CD4-positive, alpha-beta memory T cell (primary cell): ENCODE measurements around the gene RPL39. TPM values are rescaled to one million over a fixed set of nuclear protein-coding genes. Genes with fewer than 3 reads are reported as not detected.
A peak's percentile ranks its signal among the peaks of the same experiment; 100 is the strongest.

Experiments used
- CTCF ChIA-PET: fragments of 350-600 bp; sonication (Branson Sonifier 250); formaldehyde crosslinking; loops from one replicate; lab custom pipeline; 2021; ENCODE audit warnings: inconsistent platforms; ENCODE audit not compliant: partially characterized antibody; lab: Charles Lee
- POLR2A ChIA-PET: fragments of 350-600 bp; sonication (Branson Sonifier 250); formaldehyde crosslinking; loops from one replicate; lab custom pipeline; 2021; ENCODE audit not compliant: partially characterized antibody; lab: Charles Lee
- DNase-seq, 5 donors: peaks; one replicate each; pipeline versions ENCODE4 v3.0.0 to v3.0.0-alpha.2; 2020 to 2022; ENCODE audit warnings: mixed read lengths in 1 of 5
- H3K27ac ChIP-seq: one replicate; pipeline ENCODE4 v1.7.0; 2013; ENCODE audit warnings: low read depth, low read length
- H3K27me3 ChIP-seq: 2 replicates; pipeline ENCODE4 v1.7.0; 2013; ENCODE audit warnings: mild to moderate bottlenecking, low read length, moderate library complexity; ENCODE audit not compliant: insufficient read depth
- H3K36me3 ChIP-seq: 2 replicates; pipeline ENCODE4 v1.7.0; 2013; ENCODE audit warnings: mild to moderate bottlenecking, low read length, moderate library complexity; ENCODE audit not compliant: insufficient read depth
- H3K4me1 ChIP-seq: 2 replicates; pipeline ENCODE4 v1.7.0; 2013; ENCODE audit warnings: mild to moderate bottlenecking, low read length, moderate library complexity; ENCODE audit not compliant: insufficient read depth
- H3K4me3 ChIP-seq, 2 donors: one replicate each; pipeline ENCODE4 v1.7.0; 2013; ENCODE audit warnings: low read length in 2 of 2, mild to moderate bottlenecking in 1 of 2
- H3K9me3 ChIP-seq, 2 donors: one replicate each; pipeline ENCODE4 v1.7.0; 2013; ENCODE audit warnings: low read length in 2 of 2, control low read depth in 1 of 2; ENCODE audit not compliant: control insufficient read depth in 1 of 2
- H3K27ac Mint-ChIP-seq, 7 donors: one replicate each; pipeline ENCODE4 v1.8.0; 2020 to 2021; ENCODE audit warnings: mixed read lengths in 7 of 7, mild to moderate bottlenecking in 6 of 7, inconsistent platforms in 3 of 7, moderate library complexity in 3 of 7
- H3K27me3 Mint-ChIP-seq, 2 donors: one replicate each; pipeline ENCODE4 v1.8.0; 2020 to 2021; ENCODE audit warnings: mixed read lengths in 2 of 2
- H3K36me3 Mint-ChIP-seq, 2 donors: one replicate each; pipeline ENCODE4 v1.8.0; 2020 to 2021; ENCODE audit warnings: mixed read lengths in 2 of 2, inconsistent platforms in 1 of 2, mild to moderate bottlenecking in 1 of 2
- H3K4me1 Mint-ChIP-seq, 4 donors: one replicate each; pipeline ENCODE4 v1.8.0; 2020 to 2021; ENCODE audit warnings: mixed read lengths in 4 of 4, mild to moderate bottlenecking in 1 of 4
- H3K4me3 Mint-ChIP-seq, 8 donors: one replicate each; pipeline ENCODE4 v1.8.0; 2020 to 2021; ENCODE audit warnings: mixed read lengths in 8 of 8, mild to moderate bottlenecking in 7 of 8, moderate library complexity in 6 of 8, inconsistent platforms in 3 of 8
- H3K9me3 Mint-ChIP-seq, 8 donors: one replicate each; pipeline ENCODE4 v1.8.0; 2020 to 2021; ENCODE audit warnings: mixed read lengths in 8 of 8, mild to moderate bottlenecking in 5 of 8, inconsistent platforms in 3 of 8, moderate library complexity in 1 of 8
- intact Hi-C: fragments of 100-400 bp; cut with micrococcal nuclease; formaldehyde crosslinking; loops from one replicate; pipeline ENCODE4 v1.15.1; 2023
- polyA plus RNA-seq, 2 donors: library from polyadenylated mRNA; unstranded; fragments of 300-500 nt; fragmentation: Illumina TruSeq; gene quantifications; one replicate each; pipeline ENCODE4 v1.2.3, GENCODE V29; 2021
- total RNA-seq, 2 experiments: library from RNA; stranded (reverse); gene quantifications; one replicate each; pipeline ENCODE4 v1.2.3, GENCODE V29; 2021

The RPL39 gene
- total and polyA plus RNA-seq, 4 experiments from 2014 or later, result 3,907 to 4,396 (median 4,017) TPM

DNA sequence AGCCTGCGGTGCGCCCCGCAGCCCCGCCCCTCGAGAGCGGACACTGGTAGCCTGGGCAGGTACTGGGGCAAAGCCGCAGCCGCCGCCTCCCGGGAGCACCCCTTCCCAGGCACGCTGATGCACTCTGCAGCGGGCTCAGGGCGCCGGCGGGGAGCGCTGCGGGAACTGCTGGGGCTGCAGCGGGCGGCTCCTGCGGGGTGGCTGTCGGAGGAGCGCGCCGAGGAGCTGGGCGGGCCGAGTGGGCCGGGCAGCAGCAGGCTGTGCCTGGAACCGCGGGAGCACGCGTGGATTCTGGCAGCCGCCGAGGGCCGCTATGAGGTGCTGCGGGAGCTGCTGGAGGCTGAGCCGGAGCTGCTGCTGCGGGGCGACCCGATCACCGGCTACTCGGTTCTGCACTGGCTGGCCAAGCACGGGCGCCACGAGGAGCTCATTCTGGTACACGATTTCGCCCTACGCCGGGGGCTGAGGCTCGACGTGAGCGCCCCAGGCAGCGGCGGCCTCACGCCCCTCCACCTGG is 32.6 kb downstream of the RPL39 start:
- Mint-ChIP-seq H3K9me3 (no peaks in the 10 kb centered on the region), H3K27ac (peak overlapping the region in 1 of 7 donors; percentile 96), H3K27me3 (no peaks in the 10 kb centered on the region), H3K4me1 (peaks cover 35 to 61% (median 47%) of the 10 kb centered on the region in 4 donors), H3K4me3 (peak overlapping the region in 5 of 8 donors; percentile 25 to 74 (median 52)), H3K36me3 (peaks cover 0 to 1% of the 10 kb centered on the region in 2 donors)
- Histone ChIP-seq H3K27me3 (no peaks in the 10 kb centered on the region), H3K4me1 (peaks cover 56% of the 10 kb centered on the region), H3K4me3 (peak overlapping the region in 1 of 2 donors; percentile 41), H3K36me3 (no peaks in the 10 kb centered on the region), H3K9me3 (no peaks in the 10 kb centered on the region), H3K27ac (peak overlapping the region; percentile 56)
- POLR2A ChIA-PET, result interaction anchor here (0.6 to 7.4 kb wide), 13 partner anchors 26 to 243 kb away, joined by 3 to 65 read pairs (median 10); partner anchors contain the start of genes NDUFA1, NKRF, RNF113A and RPL39
- CTCF ChIA-PET, result interaction anchor here (1.0 to 3.1 kb wide), 8 partner anchors 21 to 276 kb away, joined by 3 to 25 read pairs (median 6); partner anchors contain the start of gene RPL39
- DNase-seq, result peak; percentile 27 to 53 (median 41)
- intact Hi-C loops, result loop anchor here (2.0 to 5.0 kb wide), 2 partner anchors 20 to 76 kb away; no protein-coding TSS in a partner anchor

DNA sequence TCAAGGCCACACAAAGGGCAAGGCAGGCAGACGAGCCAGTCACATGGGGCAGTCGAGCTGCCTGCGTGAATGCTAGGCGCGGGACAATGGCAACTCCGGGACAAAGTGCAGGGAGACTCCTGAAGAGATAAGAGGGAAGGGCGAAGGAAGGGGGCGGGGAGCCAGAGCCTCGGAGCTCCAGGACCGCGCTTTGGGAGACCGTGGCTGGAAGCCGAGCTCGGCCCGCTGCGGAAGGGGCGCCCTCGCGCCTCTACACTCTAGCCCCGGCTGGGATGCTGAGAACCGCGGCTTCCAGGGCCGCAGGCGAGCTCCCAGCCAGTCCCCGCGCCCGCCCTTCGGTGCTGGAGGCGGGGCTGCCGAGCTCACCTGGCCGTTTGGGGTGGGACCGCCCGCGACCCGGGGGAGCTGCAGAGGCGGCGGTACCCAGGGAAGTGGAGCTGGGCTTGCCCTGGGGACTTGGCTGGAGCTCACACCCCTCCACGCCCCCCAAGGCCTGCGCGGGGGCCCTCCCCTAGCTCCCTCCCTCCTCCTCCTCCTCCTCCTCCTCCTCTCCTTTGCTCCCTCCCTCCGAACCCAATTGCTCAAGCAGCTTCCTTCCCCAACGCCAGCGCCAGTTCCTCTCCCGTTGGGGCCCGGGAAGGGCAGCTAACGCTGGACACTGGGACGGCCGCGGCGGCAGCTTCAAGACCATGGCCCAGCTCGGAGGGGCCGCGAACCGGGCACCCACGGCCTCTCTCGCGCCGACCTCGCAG is 33.3 kb downstream of the RPL39 start, which contains the start of gene SOWAHD:
SOWAHD (plus strand) TSS at position 610 of the 752 bp plus-strand sequence; CDS start at position 690, 80 bp downstream.
- ChIA-PET POLR2A (interaction anchor here (0.6 to 7.4 kb wide), 17 partner anchors 16 to 242 kb away, joined by 3 to 65 read pairs (median 6); partner anchors contain the start of genes NDUFA1, NKRF, RNF113A and RPL39), CTCF (interaction anchor here (0.6 to 3.1 kb wide), 10 partner anchors 22 to 276 kb away, joined by 3 to 25 read pairs (median 5); partner anchors contain the start of gene RPL39)
- no peaks in the 10 kb centered on the region for H3K36me3 ChIP-seq
- peak within 1 kb of the TSS; percentile 56 for H3K27ac ChIP-seq
- peak; percentile 22 to 46 (median 32) for DNase-seq
- Mint-ChIP-seq H3K27me3 (no peaks in the 10 kb centered on the region), H3K36me3 (peaks cover 0 to 2% of the 10 kb centered on the region in 2 donors), H3K4me1 (peaks cover 32 to 66% (median 47%) of the 10 kb centered on the region in 4 donors), H3K27ac (peak within 1 kb of the TSS; percentile 82 to 99 (median 94)), H3K9me3 (no peaks in the 10 kb centered on the region), H3K4me3 (peak within 1 kb of the TSS; percentile 67 to 92 (median 77))
- intact Hi-C loops, result loop anchor here (2.0 to 5.0 kb wide), 4 partner anchors 21 to 76 kb away; partner anchors contain the start of gene SEPTIN6
- H3K4me1 ChIP-seq, result peaks cover 60% of the 10 kb centered on the region
- no peaks in the 10 kb centered on the region for H3K27me3 ChIP-seq
- peak within 1 kb of the TSS in 1 of 2 donors; percentile 41 for H3K4me3 ChIP-seq
- H3K9me3 ChIP-seq, result no peaks in the 10 kb centered on the region

DNA sequence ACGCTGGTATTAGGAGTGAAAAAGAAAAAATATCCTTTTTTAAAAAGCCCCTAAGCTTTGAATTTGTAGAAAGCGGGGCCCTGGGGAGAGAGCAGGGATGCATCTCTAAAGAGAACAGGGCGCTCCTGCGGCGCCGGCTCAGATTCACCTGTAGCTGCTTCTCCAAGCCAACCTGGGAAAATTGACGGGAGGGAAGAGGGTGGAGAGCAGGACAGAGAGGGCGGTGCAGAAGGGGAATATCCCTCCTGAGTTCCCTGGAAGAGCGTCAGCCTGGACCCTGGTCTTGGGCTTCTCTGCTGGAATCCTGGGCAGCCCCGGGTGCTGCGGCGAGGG is 33.8 kb downstream of the RPL39 start:
- H3K4me3 Mint-ChIP-seq, result peak overlapping the region; percentile 67 to 92 (median 77)
- H3K27ac Mint-ChIP-seq, result peak overlapping the region; percentile 82 to 99 (median 94)
- no peaks in the 10 kb centered on the region for H3K9me3 ChIP-seq
- no peak for DNase-seq
- ChIA-PET POLR2A (interaction anchor here (1.0 to 7.4 kb wide), 15 partner anchors 16 to 289 kb away, joined by 3 to 65 read pairs (median 10); partner anchors contain the start of genes NDUFA1, NKRF, RNF113A and RPL39), CTCF (interaction anchor here (0.6 to 3.1 kb wide), 8 partner anchors 28 to 275 kb away, joined by 3 to 25 read pairs (median 6); partner anchors contain the start of gene RPL39)
- peaks cover 0 to 2% of the 10 kb centered on the region in 2 donors for H3K36me3 Mint-ChIP-seq
- no peaks in the 10 kb centered on the region for H3K36me3 ChIP-seq
- H3K27me3 Mint-ChIP-seq, result no peaks in the 10 kb centered on the region
- peaks cover 62% of the 10 kb centered on the region for H3K4me1 ChIP-seq
- H3K9me3 Mint-ChIP-seq, result no peaks in the 10 kb centered on the region
- H3K4me3 ChIP-seq, result no peak overlapping the region
- peak overlapping the region; percentile 56 for H3K27ac ChIP-seq
- intact Hi-C loops, result loop anchor here (2.0 to 5.0 kb wide), 3 partner anchors 65 to 75 kb away; partner anchors contain the start of gene SEPTIN6
- no peaks in the 10 kb centered on the region for H3K27me3 ChIP-seq
- H3K4me1 Mint-ChIP-seq, result peaks cover 27 to 61% (median 45%) of the 10 kb centered on the region in 4 donors

DNA sequence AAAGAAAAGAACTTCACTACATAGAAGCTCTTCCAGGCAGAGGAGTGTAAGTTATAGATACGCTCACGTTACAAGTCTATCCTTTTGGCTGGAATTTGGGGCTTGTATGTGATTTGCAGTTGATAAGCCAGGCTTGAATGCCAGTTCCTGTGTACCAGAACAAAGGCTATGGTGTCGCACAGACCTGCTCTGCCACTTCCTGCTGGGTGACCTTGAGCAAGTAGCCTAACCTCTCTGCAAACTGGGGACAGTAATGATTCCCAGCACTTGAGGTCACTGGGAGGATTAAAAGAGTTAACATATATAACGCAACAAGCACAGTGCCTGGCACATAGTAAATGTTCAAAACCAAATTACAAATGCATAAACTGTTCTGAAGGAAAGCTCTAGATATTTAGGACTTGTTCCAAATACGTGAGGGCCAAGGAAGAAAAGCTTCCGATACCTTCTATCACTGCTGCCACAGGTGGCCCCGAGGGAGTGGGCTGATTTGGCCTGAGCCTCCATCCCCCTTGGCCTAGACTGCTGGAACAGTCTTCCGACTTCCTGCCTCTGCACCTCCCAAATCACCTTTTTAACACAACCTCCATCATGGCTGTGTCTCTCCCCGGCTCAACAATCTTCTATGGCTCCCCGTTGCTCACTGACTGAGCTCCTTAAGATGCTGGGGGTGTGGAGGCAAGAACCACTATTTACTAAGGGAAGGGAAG is 34.3 kb downstream of the RPL39 start:
- Mint-ChIP-seq H3K36me3 (peaks cover 0 to 2% of the 10 kb centered on the region in 2 donors), H3K4me1 (peaks cover 26 to 58% (median 45%) of the 10 kb centered on the region in 4 donors), H3K27ac (peak overlapping the region; percentile 92 to 99 (median 96)), H3K4me3 (peak overlapping the region; percentile 67 to 92 (median 77)), H3K27me3 (no peaks in the 10 kb centered on the region), H3K9me3 (no peaks in the 10 kb centered on the region)
- Histone ChIP-seq H3K36me3 (no peaks in the 10 kb centered on the region), H3K27ac (peak overlapping the region; percentile 67), H3K27me3 (no peaks in the 10 kb centered on the region), H3K4me3 (no peak overlapping the region), H3K4me1 (peaks cover 62% of the 10 kb centered on the region), H3K9me3 (no peaks in the 10 kb centered on the region)
- peak in 1 of 5 donors; percentile 19 for DNase-seq
- POLR2A ChIA-PET, result interaction anchor here (0.7 to 7.4 kb wide), 14 partner anchors 17 to 289 kb away, joined by 3 to 65 read pairs (median 8); partner anchors contain the start of genes NDUFA1, NKRF, RNF113A and RPL39
- intact Hi-C loops, result loop anchor here (1.0 to 5.0 kb wide), 6 partner anchors 34 to 192 kb away; partner anchors contain the start of genes NKRF, RPL39, SEPTIN6 and STEEP1
- CTCF ChIA-PET, result interaction anchor here (0.8 to 3.1 kb wide), 8 partner anchors 28 to 275 kb away, joined by 3 to 25 read pairs (median 5); partner anchors contain the start of gene SEPTIN6

DNA sequence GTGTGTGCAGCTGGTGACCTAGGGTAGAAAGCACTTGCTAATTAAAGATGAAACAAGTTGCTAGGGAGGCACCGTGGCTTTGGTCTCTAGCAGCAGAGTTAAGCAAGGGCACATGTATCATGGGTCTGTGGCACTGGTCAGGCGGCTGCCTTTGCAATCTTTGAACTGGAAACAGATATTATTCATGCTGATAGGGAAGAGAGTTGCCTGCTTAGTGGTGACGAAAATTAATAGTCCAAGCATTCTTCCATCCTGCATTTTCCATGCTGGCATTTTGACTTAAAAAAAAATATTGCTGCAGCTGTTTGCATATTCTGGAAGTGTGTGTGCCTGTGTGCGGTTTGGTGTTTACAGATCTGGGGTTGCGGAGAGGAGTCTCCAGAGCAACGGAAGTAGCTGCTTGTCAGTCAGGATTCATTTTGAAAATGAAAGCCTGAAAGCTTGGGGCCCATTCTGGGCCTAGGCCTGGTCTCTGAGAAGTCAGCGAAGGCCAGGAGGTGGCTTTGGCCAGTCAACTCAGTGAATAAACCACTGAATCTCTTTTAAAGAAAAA is 35.4 kb downstream of the RPL39 start:
- no peaks in the 10 kb centered on the region for H3K36me3 ChIP-seq
- ChIA-PET CTCF (interaction anchor here (0.8 to 2.0 kb wide), 4 partner anchors 27 to 148 kb away, joined by 4 to 6 read pairs (median 4); no protein-coding TSS in a partner anchor), POLR2A (interaction anchor here (0.9 to 7.4 kb wide), 13 partner anchors 9 to 182 kb away, joined by 3 to 65 read pairs (median 6); partner anchors contain the start of genes NDUFA1, NKRF, RNF113A and RPL39)
- H3K27me3 Mint-ChIP-seq, result no peaks in the 10 kb centered on the region
- peaks cover 0 to 2% of the 10 kb centered on the region in 2 donors for H3K36me3 Mint-ChIP-seq
- peaks cover 62% of the 10 kb centered on the region for H3K4me1 ChIP-seq
- DNase-seq, result peak; percentile 71 to 77 (median 74)
- peak overlapping the region; percentile 67 to 92 (median 76) for H3K4me3 Mint-ChIP-seq
- peak overlapping the region; percentile 67 for H3K27ac ChIP-seq
- H3K4me1 Mint-ChIP-seq, result peaks cover 26 to 58% (median 44%) of the 10 kb centered on the region in 4 donors
- H3K27ac Mint-ChIP-seq, result peak overlapping the region; percentile 92 to 99 (median 96)
- H3K27me3 ChIP-seq, result no peaks in the 10 kb centered on the region
- intact Hi-C loops, result loop anchor here (1.0 to 5.0 kb wide), 6 partner anchors 35 to 191 kb away; partner anchors contain the start of genes NKRF, RPL39, SEPTIN6 and STEEP1
- H3K4me3 ChIP-seq, result peak overlapping the region in 1 of 2 donors; percentile 6
- H3K9me3 Mint-ChIP-seq, result no peaks in the 10 kb centered on the region
- no peaks in the 10 kb centered on the region for H3K9me3 ChIP-seq
